AG10803 (cell line): ENCODE results near the gene SMO.

Source experiments
- DNase-seq: peaks from one replicate; pipeline ENCODE4 v3.0.0; 2010; ENCODE audit warnings: low read depth
- H3K4me3 ChIP-seq: 2 replicates; pipeline ENCODE4 v1.5.1; 2011; ENCODE audit warnings: mild to moderate bottlenecking, low read length, control low read depth
- CTCF ChIP-seq: conservative IDR thresholded peaks from 2 replicates; pipeline ENCODE4 v1.5.1; 2011; ENCODE audit warnings: mild to moderate bottlenecking, low read length, control low read depth, inconsistent platforms

Gene SMO

GRCh38 chr7:129188372-129188891 lies at the start of gene SMO:
Gene SMO (plus strand): TSS chr7:129188633. CDS start chr7:129189152, 519 bp downstream.
- peak within 1 kb of the TSS; percentile 61 for H3K4me3 ChIP-seq
- TF ChIP-seq CTCF = no peak
- DNase-seq = no peak

- TF ChIP-seq CTCF = no peak
- H3K4me3 ChIP-seq = no peak overlapping the region
- no peak for DNase-seq
Measured at GRCh38 chr7:129143724-129144094, 44.7 kb upstream of the SMO start.

- peak within 1 kb of the TSS; percentile 47 for H3K4me3 ChIP-seq
- DNase-seq = peak; percentile 51
- no peak for TF ChIP-seq CTCF
Measured at GRCh38 chr7:129144095-129144833, 44.2 kb upstream of the SMO start, which contains the start of gene TSPAN33. Gene TSPAN33 (plus strand): TSS chr7:129144707. CDS start chr7:129144981, 274 bp downstream.

- TF ChIP-seq CTCF = peak; percentile 12; the same call in 1 of the 2 replicates
- DNase-seq = no peak
- no peak overlapping the region; the same call in 1 of the 2 replicates for H3K4me3 ChIP-seq
Measured at GRCh38 chr7:129144834-129145668, 43.4 kb upstream of the SMO start.

GRCh38 chr7:129146237-129146979 lies 42.0 kb upstream of the SMO start:
- no peak for DNase-seq
- no peak overlapping the region for H3K4me3 ChIP-seq

More at GRCh38 chr7:129146237-129146979, 42.0 kb upstream of the SMO start:
- TF ChIP-seq CTCF = no peak
